GM20000 (cell line): Measurements from ENCODE around the gene ATP6AP1.
A peak's percentile ranks its signal among the peaks of the same experiment; 100 is the strongest.

ENCODE experiments used
- DNase-seq: peaks from one replicate; pipeline ENCODE4 v3.0.0; 2012; ENCODE audit warnings: low spot score
- CTCF ChIP-seq: IDR thresholded peaks from 2 replicates; pipeline ENCODE4 v1.5.1; 2012; ENCODE audit warnings: mild to moderate bottlenecking, control low read depth; ENCODE audit errors: extremely low read depth, missing control alignments

Gene ATP6AP1

GRCh38 chrX:154402622-154403127, 25.8 kb upstream of the ATP6AP1 start:
- no peak for DNase-seq
- TF ChIP-seq CTCF: no peak

GRCh38 chrX:154403192-154403591, 25.3 kb upstream of the ATP6AP1 start:
- no peak for TF ChIP-seq CTCF
- no peak for DNase-seq

GRCh38 chrX:154403858-154404257, 24.6 kb upstream of the ATP6AP1 start:
- TF ChIP-seq CTCF: no peak
- DNase-seq: no peak

- no peak for TF ChIP-seq CTCF
These were observed 23.8 kb upstream of the ATP6AP1 start for GRCh38 chrX:154404625-154405192.

GRCh38 chrX:154408659-154409221, 19.7 kb upstream of the ATP6AP1 start:
- DNase-seq: no peak

More at GRCh38 chrX:154404625-154405192, 23.8 kb upstream of the ATP6AP1 start:
- no peak for DNase-seq

GRCh38 chrX:154409222-154409871, 19.1 kb upstream of the ATP6AP1 start, which contains the start of gene DNASE1L1:
Gene DNASE1L1, minus strand, starts transcription at chrX:154409254. Its CDS starts 3,686 bp downstream, at chrX:154405568.
- peak; percentile 78 for DNase-seq
- no peak for TF ChIP-seq CTCF

More at GRCh38 chrX:154408659-154409221, 19.7 kb upstream of the ATP6AP1 start:
- TF ChIP-seq CTCF: no peak

GRCh38 chrX:154411981-154412340, 16.5 kb upstream of the ATP6AP1 start:
- no peak for TF ChIP-seq CTCF
- DNase-seq: peak; percentile 75
